Measurements from ENCODE around the gene LUM. TPM values are rescaled to one million over a fixed set of nuclear protein-coding genes. Genes with fewer than 3 reads are reported as not detected.

Gene LUM
- total RNA-seq, result not detected in 2 replicates

GRCh38 chr12:91111366-91112325 lies at the start of gene LUM:
Gene LUM (minus strand): TSS chr12:91111494. CDS start chr12:91108979, 2,515 bp downstream.
- H3K27ac Mint-ChIP-seq, result no peak within 1 kb of the TSS
- no peak within 1 kb of the TSS for H3K4me3 Mint-ChIP-seq (ENCODE audit: low read depth)
- intact Hi-C loops (cut with micrococcal nuclease), result no loop called here
- H3K4me1 Mint-ChIP-seq (ENCODE audit: low read depth), result no peaks in the 10 kb centered on the region
- no peaks in the 10 kb centered on the region for H3K9me3 Mint-ChIP-seq
- DNase-seq (ENCODE audit: low spot score), result no peak
- H3K27me3 Mint-ChIP-seq (ENCODE audit: low read depth), result no peaks in the 10 kb centered on the region
- no peaks in the 10 kb centered on the region for H3K36me3 Mint-ChIP-seq (ENCODE audit: low read depth)

DNA sequence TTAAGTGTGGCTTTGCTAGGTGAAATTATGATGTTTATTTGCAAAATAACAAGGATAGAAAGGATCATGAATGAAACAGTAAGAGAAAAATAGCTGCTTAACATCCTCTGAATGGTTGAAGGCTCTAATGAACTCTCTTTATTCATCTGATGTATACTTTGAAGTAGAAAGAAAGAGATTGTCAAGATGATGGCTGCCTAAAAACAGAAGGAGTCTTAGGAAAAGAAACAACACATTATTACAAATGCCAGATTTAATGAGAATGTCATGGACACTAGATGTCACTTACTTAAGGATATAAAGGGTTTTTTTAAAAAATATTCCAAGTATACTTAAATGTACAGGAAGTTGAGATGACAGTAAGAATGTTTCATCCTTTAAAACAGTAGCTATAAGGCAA lies 49.7 kb upstream of the LUM start:
- DNase-seq (ENCODE audit: low spot score), result no peak
- Mint-ChIP-seq H3K4me1 (ENCODE audit: low read depth) (no peaks in the 10 kb centered on the region), H3K4me3 (ENCODE audit: low read depth) (no peak overlapping the region), H3K9me3 (no peaks in the 10 kb centered on the region), H3K36me3 (ENCODE audit: low read depth) (no peaks in the 10 kb centered on the region), H3K27me3 (ENCODE audit: low read depth) (no peaks in the 10 kb centered on the region), H3K27ac (no peak overlapping the region)
- intact Hi-C loops (cut with micrococcal nuclease), result no loop called here

GRCh38 chr12:91155990-91156389 lies 44.7 kb upstream of the LUM start:
- no peak overlapping the region for H3K4me3 Mint-ChIP-seq (ENCODE audit: low read depth)
- H3K27ac Mint-ChIP-seq, result no peak overlapping the region
- intact Hi-C loops (cut with micrococcal nuclease), result no loop called here
- H3K4me1 Mint-ChIP-seq (ENCODE audit: low read depth), result no peaks in the 10 kb centered on the region
- H3K36me3 Mint-ChIP-seq (ENCODE audit: low read depth), result no peaks in the 10 kb centered on the region
- no peaks in the 10 kb centered on the region for H3K9me3 Mint-ChIP-seq
- H3K27me3 Mint-ChIP-seq (ENCODE audit: low read depth), result no peaks in the 10 kb centered on the region
- no peak for DNase-seq (ENCODE audit: low spot score)

GRCh38 chr12:91154131-91154530 lies 42.8 kb upstream of the LUM start:
- H3K4me1 Mint-ChIP-seq (ENCODE audit: low read depth), result no peaks in the 10 kb centered on the region
- no peaks in the 10 kb centered on the region for H3K9me3 Mint-ChIP-seq
- no peaks in the 10 kb centered on the region for H3K27me3 Mint-ChIP-seq (ENCODE audit: low read depth)
- no peak for DNase-seq (ENCODE audit: low spot score)
- no peak overlapping the region for H3K27ac Mint-ChIP-seq
- no peak overlapping the region for H3K4me3 Mint-ChIP-seq (ENCODE audit: low read depth)
- H3K36me3 Mint-ChIP-seq (ENCODE audit: low read depth), result no peaks in the 10 kb centered on the region
- intact Hi-C loops (cut with micrococcal nuclease), result no loop called here

DNA sequence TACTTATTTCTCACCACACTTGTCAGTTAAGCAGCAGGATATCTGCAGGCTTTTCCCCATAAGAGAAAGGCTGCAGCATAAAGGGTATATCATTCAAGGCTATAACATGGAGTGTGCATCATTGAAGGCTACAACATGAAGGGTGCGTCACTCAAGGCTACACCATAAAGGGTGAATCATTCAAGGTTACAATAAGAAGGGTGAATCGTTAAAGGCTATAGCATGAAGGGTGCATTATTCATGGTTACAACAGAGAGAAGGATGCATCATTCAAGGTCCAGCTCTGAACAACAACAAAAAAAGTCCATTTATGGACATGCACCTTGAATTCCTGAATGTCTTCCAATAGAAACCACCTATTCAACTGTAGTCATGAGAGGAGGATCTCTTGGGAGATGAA lies 32.8 kb upstream of the LUM start:
- Mint-ChIP-seq H3K4me3 (ENCODE audit: low read depth) (no peak overlapping the region), H3K27me3 (ENCODE audit: low read depth) (no peaks in the 10 kb centered on the region), H3K9me3 (no peaks in the 10 kb centered on the region), H3K4me1 (ENCODE audit: low read depth) (no peaks in the 10 kb centered on the region), H3K36me3 (ENCODE audit: low read depth) (no peaks in the 10 kb centered on the region), H3K27ac (no peak overlapping the region)
- intact Hi-C loops (cut with micrococcal nuclease), result no loop called here
- DNase-seq (ENCODE audit: low spot score), result no peak

GRCh38 chr12:91143206-91143605 lies 31.9 kb upstream of the LUM start:
- H3K4me1 Mint-ChIP-seq (ENCODE audit: low read depth), result no peaks in the 10 kb centered on the region
- intact Hi-C loops (cut with micrococcal nuclease), result no loop called here
- no peak for DNase-seq (ENCODE audit: low spot score)
- H3K9me3 Mint-ChIP-seq, result no peaks in the 10 kb centered on the region
- H3K36me3 Mint-ChIP-seq (ENCODE audit: low read depth), result no peaks in the 10 kb centered on the region
- H3K27ac Mint-ChIP-seq, result no peak overlapping the region
- H3K27me3 Mint-ChIP-seq (ENCODE audit: low read depth), result no peaks in the 10 kb centered on the region
- no peak overlapping the region for H3K4me3 Mint-ChIP-seq (ENCODE audit: low read depth)

DNA sequence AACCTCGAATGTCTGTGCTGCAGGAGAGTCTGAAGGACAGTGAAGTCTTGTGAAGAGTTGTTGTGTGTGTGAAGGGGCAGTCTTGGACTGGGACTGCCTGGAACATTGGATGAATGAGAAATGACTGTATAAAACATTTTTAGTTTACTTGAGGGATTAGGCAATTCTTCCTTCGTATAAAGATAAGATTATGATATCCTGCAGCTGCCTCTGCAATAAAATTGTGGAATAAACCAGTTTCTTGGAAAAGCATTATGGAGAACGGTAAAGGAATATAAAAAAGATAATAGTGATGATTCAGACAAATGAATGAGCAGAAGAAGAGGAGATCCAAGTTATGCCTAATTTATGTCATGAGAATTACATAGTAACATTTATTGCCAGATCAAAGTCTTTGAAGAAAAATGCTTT lies 30.9 kb upstream of the LUM start:
- intact Hi-C loops (cut with micrococcal nuclease), result no loop called here
- no peaks in the 10 kb centered on the region for H3K9me3 Mint-ChIP-seq
- no peaks in the 10 kb centered on the region for H3K4me1 Mint-ChIP-seq (ENCODE audit: low read depth)
- no peak overlapping the region for H3K4me3 Mint-ChIP-seq (ENCODE audit: low read depth)
- DNase-seq (ENCODE audit: low spot score), result no peak
- no peak overlapping the region for H3K27ac Mint-ChIP-seq
- no peaks in the 10 kb centered on the region for H3K27me3 Mint-ChIP-seq (ENCODE audit: low read depth)
- no peaks in the 10 kb centered on the region for H3K36me3 Mint-ChIP-seq (ENCODE audit: low read depth)

GRCh38 chr12:91140026-91140931 lies 29.0 kb upstream of the LUM start:
- Mint-ChIP-seq H3K27me3 (ENCODE audit: low read depth) (no peaks in the 10 kb centered on the region), H3K9me3 (no peaks in the 10 kb centered on the region), H3K4me1 (ENCODE audit: low read depth) (no peaks in the 10 kb centered on the region), H3K4me3 (ENCODE audit: low read depth) (no peak overlapping the region), H3K36me3 (ENCODE audit: low read depth) (no peaks in the 10 kb centered on the region), H3K27ac (no peak overlapping the region)
- no peak for DNase-seq (ENCODE audit: low spot score)
- intact Hi-C loops (cut with micrococcal nuclease), result no loop called here

- Mint-ChIP-seq H3K27me3 (ENCODE audit: low read depth) (no peaks in the 10 kb centered on the region), H3K4me3 (ENCODE audit: low read depth) (no peak overlapping the region), H3K36me3 (ENCODE audit: low read depth) (no peaks in the 10 kb centered on the region), H3K9me3 (no peaks in the 10 kb centered on the region), H3K4me1 (ENCODE audit: low read depth) (no peaks in the 10 kb centered on the region), H3K27ac (no peak overlapping the region)
- DNase-seq (ENCODE audit: low spot score), result no peak
- intact Hi-C loops (cut with micrococcal nuclease), result no loop called here
These were observed 28.0 kb upstream of the LUM start for GRCh38 chr12:91139286-91139685.

DNA sequence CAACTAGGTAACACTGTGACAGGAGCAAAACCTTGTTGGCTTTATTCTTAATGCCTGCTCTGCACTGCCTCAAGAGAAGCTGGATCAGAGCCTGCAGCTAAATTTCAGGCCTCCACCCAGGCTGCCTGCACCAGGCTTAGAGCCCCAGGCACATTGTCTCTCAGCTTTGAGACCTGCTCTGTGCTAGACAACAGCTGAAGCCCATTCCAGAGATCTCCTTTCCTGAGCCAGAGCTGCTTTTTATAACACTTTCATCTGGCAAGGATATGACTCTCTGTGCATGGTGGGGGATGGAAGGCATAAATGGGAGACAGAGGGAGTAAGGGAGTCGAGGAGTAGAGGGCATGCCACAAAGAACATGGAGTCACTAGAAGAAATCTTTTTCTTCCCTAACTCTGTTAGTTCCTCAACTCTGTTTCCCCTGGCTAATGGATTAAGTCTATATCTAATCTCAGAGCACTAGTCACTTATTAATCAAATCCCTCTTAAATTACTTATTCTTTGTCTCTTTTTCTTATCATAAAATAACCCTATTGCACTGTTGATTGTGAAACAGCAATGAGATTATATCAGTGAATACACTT lies 27.1 kb upstream of the LUM start:
- intact Hi-C loops (cut with micrococcal nuclease), result no loop called here
- Mint-ChIP-seq H3K36me3 (ENCODE audit: low read depth) (no peaks in the 10 kb centered on the region), H3K9me3 (no peaks in the 10 kb centered on the region), H3K4me1 (ENCODE audit: low read depth) (no peaks in the 10 kb centered on the region), H3K4me3 (ENCODE audit: low read depth) (no peak overlapping the region), H3K27ac (no peak overlapping the region), H3K27me3 (ENCODE audit: low read depth) (no peaks in the 10 kb centered on the region)
- DNase-seq (ENCODE audit: low spot score), result no peak

DNA sequence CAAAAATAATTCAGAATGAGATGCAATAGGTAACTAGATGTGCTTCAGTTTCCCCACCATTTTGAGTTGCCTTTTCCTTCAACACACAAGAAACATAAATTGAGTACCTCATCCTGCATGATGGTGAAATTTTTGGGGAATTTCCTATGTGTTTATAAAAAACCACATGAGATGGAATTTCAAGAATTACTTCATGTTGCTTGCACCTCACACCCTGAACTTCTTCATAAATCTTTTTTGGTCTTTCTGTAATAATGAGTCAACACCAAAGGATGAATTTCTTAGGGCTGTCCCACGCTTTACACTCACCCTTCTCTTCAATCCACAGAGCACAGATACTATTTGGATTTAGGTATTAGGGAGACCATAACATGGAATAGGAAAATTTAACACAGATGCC lies 22.6 kb upstream of the LUM start:
- no peak overlapping the region for H3K27ac Mint-ChIP-seq
- no peak for DNase-seq (ENCODE audit: low spot score)
- no peak overlapping the region for H3K4me3 Mint-ChIP-seq (ENCODE audit: low read depth)
- no peaks in the 10 kb centered on the region for H3K27me3 Mint-ChIP-seq (ENCODE audit: low read depth)
- H3K36me3 Mint-ChIP-seq (ENCODE audit: low read depth), result no peaks in the 10 kb centered on the region
- no peaks in the 10 kb centered on the region for H3K9me3 Mint-ChIP-seq
- intact Hi-C loops (cut with micrococcal nuclease), result no loop called here
- H3K4me1 Mint-ChIP-seq (ENCODE audit: low read depth), result no peaks in the 10 kb centered on the region

DNA sequence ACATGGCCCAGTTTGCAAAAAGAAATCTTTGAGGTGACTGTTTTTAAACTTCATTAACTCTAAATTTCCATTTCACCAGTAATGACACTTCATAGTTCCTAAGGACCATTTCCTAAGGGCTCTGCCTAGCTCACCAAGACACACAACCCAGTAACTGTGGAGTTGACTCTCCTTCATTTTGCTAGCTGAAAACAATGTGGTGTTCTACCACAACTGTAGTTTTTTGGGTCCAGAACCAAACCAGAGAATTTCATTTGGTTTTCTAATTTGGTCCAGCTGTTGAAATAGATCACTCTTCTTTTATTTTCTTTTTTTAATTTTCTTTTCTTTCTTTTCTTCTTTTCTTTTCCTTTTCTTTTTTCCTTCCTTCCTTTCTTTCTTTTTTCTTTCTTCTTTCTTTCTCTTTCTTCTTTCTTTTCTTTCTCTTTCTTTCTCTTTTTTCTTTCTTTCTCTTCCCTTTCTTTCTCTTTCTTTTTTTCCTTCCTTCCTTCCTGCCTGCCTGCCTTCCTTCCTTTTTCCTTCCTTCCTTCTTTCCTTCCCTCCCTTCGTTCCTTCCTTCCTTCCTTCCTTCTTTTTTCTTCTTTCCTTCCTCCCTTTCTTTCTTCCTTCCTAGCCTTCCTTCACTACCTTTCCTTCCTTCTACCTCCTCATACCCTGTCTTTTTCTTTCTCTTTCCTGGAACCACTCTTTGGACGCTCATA lies 18.5 kb upstream of the LUM start:
- Mint-ChIP-seq H3K4me3 (ENCODE audit: low read depth) (no peak overlapping the region), H3K4me1 (ENCODE audit: low read depth) (no peaks in the 10 kb centered on the region), H3K27me3 (ENCODE audit: low read depth) (no peaks in the 10 kb centered on the region), H3K27ac (no peak overlapping the region), H3K36me3 (ENCODE audit: low read depth) (no peaks in the 10 kb centered on the region), H3K9me3 (no peaks in the 10 kb centered on the region)
- DNase-seq (ENCODE audit: low spot score), result no peak
- intact Hi-C loops (cut with micrococcal nuclease), result no loop called here
